Fibroblast of lung (primary cell): Measurements from ENCODE around the gene MACROD2. TPM values are rescaled to one million over a fixed set of nuclear protein-coding genes. Genes with fewer than 3 reads are reported as not detected.

ENCODE experiments used
- DNase-seq, 2 donors: peaks; one replicate each; pipeline versions ENCODE4 v3.0.0 to v3.0.0-alpha.2; 2010; ENCODE audit warnings: low read depth in 2 of 2
- H2AFZ ChIP-seq: 2 replicates; pipeline ENCODE4 v1.5.1; 2012; ENCODE audit warnings: low read length, control low read depth, inconsistent platforms
- H3K27ac ChIP-seq: 2 replicates; pipeline ENCODE4 v1.5.1; 2011; ENCODE audit warnings: low read length, control low read depth; ENCODE audit not compliant: insufficient read depth
- H3K27me3 ChIP-seq: 2 replicates; pipeline ENCODE4 v1.5.1; 2011; ENCODE audit warnings: mild to moderate bottlenecking, low read length; ENCODE audit not compliant: control insufficient read depth, insufficient read depth
- H3K36me3 ChIP-seq: 2 replicates; pipeline ENCODE4 v1.5.1; 2011; ENCODE audit warnings: low read length; ENCODE audit not compliant: control insufficient read depth, insufficient read depth
- H3K4me1 ChIP-seq: 2 replicates; pipeline ENCODE4 v1.5.1; 2011; ENCODE audit warnings: low read length; ENCODE audit not compliant: control insufficient read depth, insufficient read depth; ENCODE audit errors: extremely low read depth
- H3K4me2 ChIP-seq: 2 replicates; pipeline ENCODE4 v1.5.1; 2011; ENCODE audit warnings: low read length, control low read depth; ENCODE audit not compliant: insufficient read depth; ENCODE audit errors: extremely low read depth
- H3K4me3 ChIP-seq, 4 experiments: fragments of 200-600 bp in 1 of 4; sonication (generic) in 1 of 4; replicated peaks in 1 of 4; 2 replicates each; pipeline ENCODE4 v1.5.1; 2011 to 2016; ENCODE audit warnings: low read length in 4 of 4, low read depth in 3 of 4, mild to moderate bottlenecking in 3 of 4, control low read depth in 2 of 4, inconsistent platforms in 1 of 4, mixed read lengths in 1 of 4; ENCODE audit not compliant: insufficient read depth in 1 of 4; ENCODE audit errors: control extremely low read depth in 1 of 4
- H3K79me2 ChIP-seq: 2 replicates; pipeline ENCODE4 v1.5.1; 2012; ENCODE audit warnings: mild to moderate bottlenecking, low read length, inconsistent platforms; ENCODE audit not compliant: control insufficient read depth, insufficient read depth
- H3K9ac ChIP-seq: 2 replicates; pipeline ENCODE4 v1.5.1; 2011; ENCODE audit warnings: mild to moderate bottlenecking, low read length, control low read depth; ENCODE audit not compliant: insufficient read depth
- H3K9me3 ChIP-seq: 2 replicates; pipeline ENCODE4 v1.5.1; 2012; ENCODE audit warnings: low read depth, low read length; ENCODE audit not compliant: control insufficient read depth, insufficient read depth
- H4K20me1 ChIP-seq: 2 replicates; pipeline ENCODE4 v1.5.1; 2011; ENCODE audit warnings: low read length; ENCODE audit not compliant: control insufficient read depth, insufficient read depth; ENCODE audit errors: extremely low read depth
- CTCF ChIP-seq, 2 donors: IDR thresholded peaks in 1 of 2; conservative IDR thresholded peaks in 1 of 2; 1 replicate in 1 of 2; 2 replicates in 1 of 2; pipeline ENCODE4 v1.5.1; 2011 to 2012; ENCODE audit warnings: low read length in 2 of 2, control low read depth in 1 of 2, inconsistent platforms in 1 of 2, low read depth in 1 of 2, mild to moderate bottlenecking in 1 of 2
- EZH2 ChIP-seq: IDR thresholded peaks from 2 replicates; pipeline ENCODE4 v1.5.1; 2012; ENCODE audit warnings: low read length, control low read depth, mild to moderate bottlenecking; ENCODE audit errors: missing control alignments
- polyA plus RNA-seq, 2 donors: library from polyadenylated mRNA; depleted of rRNA in 1 of 2; stranded (reverse) in 1 of 2; unstranded in 1 of 2; fragments of >200 nt; gene quantifications; 2 replicates each; pipeline ENCODE4 v1.2.1, GENCODE V29; 2011 to 2012; ENCODE audit warnings: missing spikeins in 1 of 2
- total RNA-seq: library from RNA; depleted of rRNA; stranded (reverse); fragments of >200 nt; gene quantifications from 2 replicates; pipeline ENCODE4 v1.2.1, GENCODE V29; 2014

MACROD2 gene
- total and polyA plus RNA-seq, 2 donors (not counting 1 experiment from before 2014, with no cell fraction given), result 0.54 to 1.7 TPM

- Histone ChIP-seq H4K20me1 (no peaks in the 10 kb centered on the region), H3K36me3 (no peaks in the 10 kb centered on the region), H3K79me2 (no peaks in the 10 kb centered on the region), H3K9ac (no peak overlapping the region), H3K27me3 (no peaks in the 10 kb centered on the region), H3K4me3 (no peak overlapping the region), H3K4me1 (no peaks in the 10 kb centered on the region), H3K9me3 (no peaks in the 10 kb centered on the region), H3K27ac (no peak overlapping the region), H3K4me2 (no peak overlapping the region), H2AFZ (no peak overlapping the region)
- no peak for DNase-seq
- TF ChIP-seq CTCF (conservative IDR thresholded peaks at IDR 0.05 in 1 of 2, IDR thresholded peaks at IDR 0.05 in 1 of 2; ENCODE audit: low read depth in 1 of 2, low read length in 2 of 2), result no peak
- no peak for TF ChIP-seq EZH2
Measured at GRCh38 chr20:15579688-15580087, 1584.4 kb downstream of the MACROD2 start.

GRCh38 chr20:15582146-15582760, 1586.9 kb downstream of the MACROD2 start:
- no peak overlapping the region for H3K27ac ChIP-seq
- H4K20me1 ChIP-seq, result no peaks in the 10 kb centered on the region
- no peak overlapping the region for H3K4me2 ChIP-seq
- H3K9ac ChIP-seq, result no peak overlapping the region
- no peak overlapping the region for H2AFZ ChIP-seq
- DNase-seq, result peak in 1 of 2 donors; percentile 9
- no peak overlapping the region for H3K4me3 ChIP-seq
- H3K79me2 ChIP-seq, result no peaks in the 10 kb centered on the region
- no peaks in the 10 kb centered on the region for H3K27me3 ChIP-seq
- H3K9me3 ChIP-seq, result no peaks in the 10 kb centered on the region
- H3K36me3 ChIP-seq, result no peaks in the 10 kb centered on the region
- no peak for TF ChIP-seq EZH2
- TF ChIP-seq CTCF (conservative IDR thresholded peaks at IDR 0.05 in 1 of 2, IDR thresholded peaks at IDR 0.05 in 1 of 2; ENCODE audit: low read depth in 1 of 2, low read length in 2 of 2), result no peak
- no peaks in the 10 kb centered on the region for H3K4me1 ChIP-seq

GRCh38 chr20:15584507-15584906, 1589.2 kb downstream of the MACROD2 start:
- Histone ChIP-seq H2AFZ (no peak overlapping the region), H3K79me2 (no peaks in the 10 kb centered on the region), H3K9me3 (no peaks in the 10 kb centered on the region), H4K20me1 (no peaks in the 10 kb centered on the region), H3K9ac (no peak overlapping the region), H3K36me3 (no peaks in the 10 kb centered on the region), H3K4me1 (no peaks in the 10 kb centered on the region), H3K27ac (no peak overlapping the region), H3K27me3 (no peaks in the 10 kb centered on the region), H3K4me3 (no peak overlapping the region), H3K4me2 (no peak overlapping the region)
- TF ChIP-seq CTCF (conservative IDR thresholded peaks at IDR 0.05 in 1 of 2, IDR thresholded peaks at IDR 0.05 in 1 of 2; ENCODE audit: low read depth in 1 of 2, low read length in 2 of 2) (no peak), EZH2 (no peak)
- no peak for DNase-seq
